ENCODE measurements around the gene PRMT7.

The PRMT7 gene

GRCh38 chr16:68367030-68367429 is 56.2 kb downstream of the PRMT7 start:
- DNase-seq: peak; percentile 4 to 22

- no peak for DNase-seq
Observed at GRCh38 chr16:68367440-68367839, 56.6 kb downstream of the PRMT7 start.

- DNase-seq: no peak
Observed at GRCh38 chr16:68367891-68368290, 57.1 kb downstream of the PRMT7 start.

- no peak for DNase-seq
Observed at GRCh38 chr16:68368301-68368888, 57.6 kb downstream of the PRMT7 start.

GRCh38 chr16:68369168-68369567 is 58.3 kb downstream of the PRMT7 start:
- DNase-seq: no peak

GRCh38 chr16:68369697-68370580 is 59.1 kb downstream of the PRMT7 start:
- DNase-seq: no peak

GRCh38 chr16:68370581-68371275 is 59.9 kb downstream of the PRMT7 start:
- DNase-seq: peak in 1 of 2 experiments; percentile 37

GRCh38 chr16:68371276-68371651 is 60.4 kb downstream of the PRMT7 start:
- DNase-seq: no peak

GRCh38 chr16:68371706-68372380 is 61.0 kb downstream of the PRMT7 start:
- no peak for DNase-seq

- DNase-seq: no peak
Observed at GRCh38 chr16:68372381-68372720, 61.5 kb downstream of the PRMT7 start.

GRCh38 chr16:68372806-68373205 is 62.0 kb downstream of the PRMT7 start:
- no peak for DNase-seq

GRCh38 chr16:68373528-68374245 is 62.9 kb downstream of the PRMT7 start:
- DNase-seq: no peak

- no peak for DNase-seq
Observed at GRCh38 chr16:68374246-68374805, 63.5 kb downstream of the PRMT7 start.

GRCh38 chr16:68374961-68375660 is 64.3 kb downstream of the PRMT7 start:
- no peak for DNase-seq

GRCh38 chr16:68375801-68376536 is 65.2 kb downstream of the PRMT7 start:
- DNase-seq: no peak

GRCh38 chr16:68376590-68376989 is 65.8 kb downstream of the PRMT7 start:
- DNase-seq: no peak

GRCh38 chr16:68377221-68377620 is 66.4 kb downstream of the PRMT7 start:
- no peak for DNase-seq

GRCh38 chr16:68377667-68378393 is 67.0 kb downstream of the PRMT7 start:
- DNase-seq: no peak

GRCh38 chr16:68378436-68379415 is 67.9 kb downstream of the PRMT7 start:
- DNase-seq: no peak
